Activated T-cell treated with anti-CD3 and anti-CD28 coated beads, Interleukin-2, amount 50 U/mL, for 72 hours (primary cell): Measurements from ENCODE around the gene HES5. TPM values are rescaled to one million over a fixed set of nuclear protein-coding genes. Genes with fewer than 3 reads are reported as not detected.

Experiments used
- ATAC-seq, 2 donors: fragments of 150-1000 bp; cut with Tn5 transposase; replicated peaks in 1 of 2; 2 replicates each; pipeline ENCODE4 v1.10.0; 2021; ENCODE audit warnings: moderate library complexity in 2 of 2, mild to moderate bottlenecking in 1 of 2
- DNase-seq, 2 donors: peaks; one replicate each; pipeline ENCODE4 v3.0.0; 2021 to 2022; ENCODE audit warnings: mixed read lengths in 1 of 2
- H3K27ac Mint-ChIP-seq: one replicate; pipeline ENCODE4 v1.8.0; 2022; ENCODE audit warnings: mild to moderate bottlenecking, moderate library complexity, mixed read lengths
- H3K27me3 Mint-ChIP-seq: one replicate; pipeline ENCODE4 v1.8.0; 2022; ENCODE audit warnings: low read depth, mixed read lengths
- H3K36me3 Mint-ChIP-seq, 2 donors: one replicate each; pipeline ENCODE4 v1.8.0; 2022; ENCODE audit warnings: mixed read lengths in 2 of 2, mild to moderate bottlenecking in 1 of 2; ENCODE audit not compliant: insufficient read depth in 2 of 2
- H3K4me1 Mint-ChIP-seq: one replicate; pipeline ENCODE4 v1.8.0; 2022; ENCODE audit warnings: low read depth, mixed read lengths
- H3K4me3 Mint-ChIP-seq, 2 donors: one replicate each; pipeline ENCODE4 v1.8.0; 2022; ENCODE audit warnings: mild to moderate bottlenecking in 2 of 2, mixed read lengths in 2 of 2, moderate library complexity in 2 of 2
- H3K9me3 Mint-ChIP-seq, 2 donors: one replicate each; pipeline ENCODE4 v1.8.0; 2022; ENCODE audit warnings: mixed read lengths in 2 of 2
- total RNA-seq, 2 donors: library from RNA; stranded (reverse); gene quantifications; one replicate each; pipeline ENCODE4 v1.2.3, GENCODE V29; 2022

HES5 gene
- total RNA-seq, 2 donors from 2014 or later, result 0.49 TPM; not detected in 1

DNA sequence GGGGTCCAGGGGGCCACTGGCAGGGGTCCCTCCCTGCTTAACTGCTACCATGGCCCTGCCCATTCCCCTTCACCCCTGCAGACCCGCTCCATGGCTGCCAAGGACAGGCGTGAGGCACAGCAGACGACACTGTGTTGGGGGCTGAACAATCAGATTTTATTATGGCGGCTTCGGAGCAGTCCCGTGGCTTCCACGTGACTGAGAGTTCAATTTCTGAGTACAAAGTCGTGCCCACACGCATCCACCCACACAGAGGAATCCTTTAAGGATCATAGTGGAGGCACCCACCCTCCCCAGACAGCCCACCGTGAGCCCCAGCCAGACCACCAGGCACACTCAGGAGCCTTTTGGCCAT is 1.5 kb downstream of the HES5 start:
- H3K4me3 Mint-ChIP-seq, result peak overlapping the region; percentile 84 to 89
- no peak for ATAC-seq
- DNase-seq, result no peak
- no peaks in the 10 kb centered on the region for H3K27me3 Mint-ChIP-seq
- H3K9me3 Mint-ChIP-seq, result no peaks in the 10 kb centered on the region
- H3K4me1 Mint-ChIP-seq, result peaks cover 33% of the 10 kb centered on the region
- no peak overlapping the region for H3K27ac Mint-ChIP-seq
- H3K36me3 Mint-ChIP-seq, result no peaks in the 10 kb centered on the region

DNA sequence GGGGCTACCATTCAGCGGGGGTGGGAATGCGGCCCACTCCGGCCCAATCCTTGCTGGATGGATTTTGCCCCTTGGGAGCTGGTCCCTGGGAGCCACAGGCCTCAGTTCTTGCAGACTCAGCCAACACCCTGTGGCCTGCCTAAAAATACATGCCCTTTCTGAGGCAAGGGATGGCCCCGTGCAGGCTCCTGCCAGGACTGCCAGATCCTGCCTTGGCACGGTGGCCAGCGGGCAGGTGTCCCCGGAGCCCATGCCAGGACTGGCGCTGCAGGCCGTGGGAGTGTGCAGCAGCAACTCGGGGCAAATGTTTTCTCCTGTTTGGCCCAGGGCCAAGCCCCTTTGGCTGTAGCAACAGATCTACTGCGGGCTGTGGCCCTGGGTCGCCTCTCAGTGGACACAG is 2.0 kb downstream of the HES5 start:
- no peak for DNase-seq
- Mint-ChIP-seq H3K4me3 (no peak overlapping the region), H3K9me3 (no peaks in the 10 kb centered on the region), H3K27ac (no peak overlapping the region), H3K36me3 (no peaks in the 10 kb centered on the region), H3K4me1 (peaks cover 39% of the 10 kb centered on the region), H3K27me3 (no peaks in the 10 kb centered on the region)
- no peak for ATAC-seq

DNA sequence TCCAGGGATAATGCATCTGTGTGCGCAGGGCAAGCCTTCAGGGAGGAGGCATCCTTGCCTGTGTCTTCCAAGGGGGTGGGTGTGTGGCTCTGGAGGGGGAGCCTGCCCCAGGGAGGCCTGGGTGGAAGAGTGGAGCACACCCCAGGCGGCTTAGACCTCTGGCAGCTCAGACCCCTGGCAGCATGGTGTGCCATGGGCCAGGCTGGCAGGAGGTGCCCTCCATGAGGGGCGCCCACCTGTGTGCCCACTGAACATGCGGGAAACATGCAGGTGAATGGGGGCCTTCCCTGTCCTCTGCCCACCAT is 2.6 kb downstream of the HES5 start:
- Mint-ChIP-seq H3K27ac (no peak overlapping the region), H3K27me3 (no peaks in the 10 kb centered on the region), H3K9me3 (no peaks in the 10 kb centered on the region), H3K4me1 (peaks cover 44% of the 10 kb centered on the region), H3K4me3 (peak overlapping the region in 1 of 2 donors; percentile 64), H3K36me3 (peaks cover 0 to 3% of the 10 kb centered on the region in 2 donors)
- no peak for ATAC-seq
- DNase-seq, result no peak

DNA sequence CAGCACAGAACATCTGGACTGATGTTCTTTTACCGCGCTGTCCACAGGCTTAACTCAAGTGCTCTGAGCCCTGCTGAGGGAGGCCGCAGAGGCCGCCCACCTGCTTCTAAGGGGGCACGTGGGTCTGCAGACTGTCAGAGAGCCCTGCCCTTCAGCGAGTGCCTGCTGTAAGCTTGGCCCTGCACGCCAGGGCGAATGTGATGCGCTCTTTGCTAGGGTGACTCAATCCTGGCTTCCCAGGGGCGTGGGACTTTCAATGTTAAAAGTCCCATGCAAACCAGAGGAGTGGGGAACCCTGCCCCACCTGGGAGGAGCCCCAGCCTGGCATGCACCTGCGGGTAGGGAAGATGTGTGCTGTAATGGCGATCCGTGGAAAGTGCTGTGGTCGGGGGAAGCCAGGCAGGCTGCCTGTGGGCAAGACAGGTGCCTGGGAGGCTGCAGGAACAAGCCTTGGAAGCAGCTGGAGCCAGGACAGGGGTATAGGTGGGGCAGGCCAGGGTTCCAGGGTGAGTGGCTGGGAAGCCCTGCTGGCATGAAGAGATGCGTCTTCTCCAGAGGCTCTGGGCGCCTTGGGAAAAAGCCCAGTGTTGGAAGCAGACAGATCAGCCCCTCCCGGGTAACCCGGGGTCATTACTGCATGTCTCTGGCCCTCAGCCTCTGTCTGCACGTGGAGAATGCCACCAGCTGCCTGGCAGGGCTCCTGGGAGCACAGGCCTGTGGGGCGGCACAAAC is 3.1 kb downstream of the HES5 start:
- Mint-ChIP-seq H3K27me3 (no peaks in the 10 kb centered on the region), H3K4me3 (peak overlapping the region; percentile 43 to 64), H3K27ac (no peak overlapping the region), H3K9me3 (no peaks in the 10 kb centered on the region), H3K36me3 (peaks cover 0 to 3% of the 10 kb centered on the region in 2 donors), H3K4me1 (peaks cover 49% of the 10 kb centered on the region)
- DNase-seq, result peak; percentile 78 to 87
- peak; percentile 61 to 64 for ATAC-seq

DNA sequence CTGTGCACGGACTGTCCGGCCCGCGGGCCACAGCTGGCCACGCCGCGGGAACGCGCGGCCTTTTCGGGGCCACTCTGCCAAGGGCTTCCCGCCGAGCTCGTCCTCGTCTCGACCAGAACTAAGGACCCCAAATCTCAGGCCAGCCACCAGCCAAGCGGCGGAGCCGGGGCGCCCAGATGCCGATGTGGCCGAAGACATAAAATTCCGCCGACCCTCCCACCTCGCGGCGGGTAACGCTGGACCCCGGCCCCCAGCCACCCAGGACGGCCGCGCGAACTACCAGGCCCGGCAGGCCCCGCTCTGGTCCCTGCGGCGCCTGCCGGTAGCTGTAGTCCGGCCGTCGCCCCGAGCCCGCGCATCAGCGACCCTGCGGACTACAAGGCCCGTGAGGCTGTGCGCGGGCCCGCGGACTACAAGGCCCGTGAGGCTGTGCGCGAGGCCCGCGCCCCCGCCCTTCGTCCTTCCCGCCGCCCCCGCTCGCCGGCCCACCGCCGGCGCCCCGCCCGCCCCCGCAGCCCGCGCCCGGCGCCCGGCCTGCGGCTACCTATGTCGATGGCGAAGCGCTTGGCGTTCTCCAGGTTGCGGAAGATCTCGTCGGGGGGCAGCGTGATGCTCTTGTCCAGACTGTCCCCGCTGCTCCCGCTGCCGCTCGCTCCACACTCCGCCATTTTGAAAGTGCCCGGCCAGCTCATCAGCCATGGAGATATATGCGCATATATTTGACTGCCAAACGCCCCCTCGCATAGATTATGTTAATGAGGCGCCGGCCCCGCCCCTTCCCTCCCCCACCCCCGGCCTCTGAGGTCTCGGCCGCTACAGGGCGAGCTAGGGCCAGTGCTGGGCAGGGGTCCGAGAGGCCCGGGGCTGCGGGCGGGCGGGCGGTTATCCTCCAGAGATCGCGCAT is 3.9 kb downstream of the HES5 start, which contains the start of gene PANK4:
TSS of gene PANK4 (minus strand) at position 677 of the 904 bp plus-strand sequence. CDS start at position 668, 9 bp downstream.
- peaks cover 49% of the 10 kb centered on the region for H3K4me1 Mint-ChIP-seq
- peaks cover 0 to 3% of the 10 kb centered on the region in 2 donors for H3K36me3 Mint-ChIP-seq
- H3K4me3 Mint-ChIP-seq, result peak within 1 kb of the TSS; percentile 81 to 94
- DNase-seq, result peak; percentile 91 to 93
- no peaks in the 10 kb centered on the region for H3K9me3 Mint-ChIP-seq
- H3K27me3 Mint-ChIP-seq, result no peaks in the 10 kb centered on the region
- peak within 1 kb of the TSS; percentile 85 for H3K27ac Mint-ChIP-seq
- ATAC-seq, result peak; percentile 84 to 85

DNA sequence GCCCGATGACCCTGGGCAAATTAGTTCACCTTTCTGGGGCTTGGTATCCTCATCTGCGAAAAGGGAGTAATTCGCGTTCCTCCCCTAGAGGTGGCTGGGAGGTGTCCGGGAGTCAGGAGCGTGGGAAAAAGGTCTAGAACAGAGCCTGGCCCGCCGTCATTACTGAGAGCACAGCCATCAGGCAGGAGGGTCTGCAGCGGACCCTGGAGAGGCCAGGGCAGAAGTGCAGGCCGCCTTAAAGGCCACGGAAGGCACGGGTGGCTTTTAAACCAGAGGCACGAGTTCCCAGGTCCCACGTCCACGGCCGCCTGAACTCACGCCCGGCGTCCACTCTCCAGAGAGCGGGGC is 4.5 kb downstream of the HES5 start:
- DNase-seq, result no peak

DNA sequence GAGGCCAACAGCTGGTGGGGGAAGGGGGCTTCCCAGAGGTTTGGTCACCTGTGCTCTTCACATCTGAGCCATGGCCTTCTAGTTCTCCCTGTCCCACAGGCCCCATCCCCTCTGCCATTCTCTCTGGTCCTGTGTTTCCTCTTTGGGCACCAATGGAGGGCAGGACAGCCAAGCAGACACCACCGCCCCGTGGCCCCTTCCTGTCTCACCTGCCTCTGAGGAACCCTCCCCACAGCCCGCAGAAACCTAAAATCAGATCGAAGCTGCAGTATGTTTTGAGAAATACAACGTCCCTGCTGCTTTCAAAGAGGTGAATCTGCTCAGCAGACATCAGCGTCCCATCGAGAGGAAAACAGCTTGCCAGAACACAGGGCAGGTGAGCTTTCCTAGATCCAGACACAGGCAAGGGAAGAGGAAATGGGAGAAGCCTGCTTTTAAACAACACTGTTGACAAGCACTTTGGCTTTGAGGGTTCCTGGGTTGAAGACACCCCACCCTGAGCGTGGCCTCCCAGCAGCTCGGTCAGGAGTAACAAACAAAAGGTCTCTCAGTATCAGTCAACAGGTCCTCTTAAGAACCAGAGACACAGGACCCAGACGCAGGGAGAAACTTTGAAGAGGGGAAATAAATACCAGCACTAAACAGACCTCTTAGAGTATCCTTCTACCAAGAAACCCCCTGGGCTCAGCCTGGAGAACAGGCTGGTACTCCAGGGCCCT is 6.0 kb downstream of the HES5 start:
- Mint-ChIP-seq H3K4me1 (peaks cover 49% of the 10 kb centered on the region), H3K4me3 (peak overlapping the region; percentile 81 to 94), H3K27me3 (no peaks in the 10 kb centered on the region), H3K27ac (peak overlapping the region; percentile 74), H3K36me3 (peaks cover 1 to 7% of the 10 kb centered on the region in 2 donors), H3K9me3 (no peaks in the 10 kb centered on the region)
- ATAC-seq, result peak; percentile 15 to 20
- peak; percentile 72 to 75 for DNase-seq

More for the DNA sequence above, 4.5 kb downstream of the HES5 start:
- H3K9me3 Mint-ChIP-seq, result no peaks in the 10 kb centered on the region
- ATAC-seq, result no peak
- peaks cover 49% of the 10 kb centered on the region for H3K4me1 Mint-ChIP-seq
- peak overlapping the region; percentile 81 to 94 for H3K4me3 Mint-ChIP-seq
- H3K27ac Mint-ChIP-seq, result peak overlapping the region; percentile 74
- H3K27me3 Mint-ChIP-seq, result no peaks in the 10 kb centered on the region
- H3K36me3 Mint-ChIP-seq, result peaks cover 0 to 6% of the 10 kb centered on the region in 2 donors

DNA sequence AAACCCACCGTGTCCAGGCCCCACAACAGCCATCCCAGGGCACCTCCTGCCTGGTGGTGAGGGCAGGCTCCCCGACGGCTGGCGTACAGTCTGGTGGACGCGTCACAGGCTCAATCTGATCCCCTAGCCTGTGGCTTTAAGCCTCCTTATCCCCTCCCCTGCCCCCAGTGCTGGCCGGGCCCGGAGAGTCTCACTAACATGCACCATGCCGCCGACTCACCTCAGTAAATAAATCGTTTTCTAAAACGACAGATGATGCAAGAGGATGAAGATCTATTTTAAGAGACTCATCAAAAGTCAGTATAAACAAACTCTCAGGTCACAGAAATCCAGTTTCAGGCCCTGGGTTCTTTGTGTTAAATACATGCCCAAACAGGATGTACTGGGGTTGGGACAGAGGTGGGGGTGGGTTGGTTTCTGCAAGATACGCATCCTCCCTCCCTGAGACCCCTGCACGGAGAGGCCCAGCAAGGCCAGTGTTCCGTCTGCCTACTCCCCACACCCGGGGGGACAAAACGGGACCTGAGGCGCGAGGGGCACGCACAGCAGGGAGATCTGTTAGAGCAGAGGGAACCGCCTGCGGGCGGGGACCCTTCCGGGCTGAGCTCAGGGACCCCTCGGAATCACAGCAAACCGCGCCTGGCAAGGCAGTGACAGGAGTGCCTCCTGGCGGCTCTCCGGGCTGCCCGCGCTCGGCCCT is 6.7 kb downstream of the HES5 start:
- DNase-seq, result peak; percentile 34 to 46
- H3K27ac Mint-ChIP-seq, result peak overlapping the region; percentile 92
- ATAC-seq, result peak; percentile 3 to 6
- H3K36me3 Mint-ChIP-seq, result peaks cover 4 to 7% of the 10 kb centered on the region in 2 donors
- H3K9me3 Mint-ChIP-seq, result no peaks in the 10 kb centered on the region
- peaks cover 43% of the 10 kb centered on the region for H3K4me1 Mint-ChIP-seq
- H3K27me3 Mint-ChIP-seq, result no peaks in the 10 kb centered on the region
- H3K4me3 Mint-ChIP-seq, result peak overlapping the region; percentile 81 to 94

DNA sequence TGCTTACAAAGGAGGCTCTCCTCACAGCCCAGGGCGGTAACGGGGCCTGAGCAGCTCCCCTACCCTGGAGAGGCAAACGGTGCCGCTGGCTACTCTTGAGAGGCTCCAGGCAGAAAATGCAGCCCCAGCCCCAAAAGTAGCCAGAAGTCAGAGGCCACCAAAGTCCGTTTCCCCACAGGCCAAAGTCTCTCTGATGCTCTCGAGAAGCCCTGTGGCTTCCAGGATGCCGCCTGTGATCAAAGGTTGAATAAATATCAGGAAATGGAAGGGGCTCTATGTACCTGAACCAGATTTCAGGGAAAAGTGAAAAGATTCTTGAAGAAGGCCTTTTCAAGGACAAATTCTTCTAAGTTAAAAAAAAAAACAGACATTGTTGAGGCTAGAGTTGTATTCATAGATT is 7.8 kb downstream of the HES5 start:
- no peaks in the 10 kb centered on the region for H3K9me3 Mint-ChIP-seq
- H3K36me3 Mint-ChIP-seq, result peaks cover 4 to 7% of the 10 kb centered on the region in 2 donors
- H3K27ac Mint-ChIP-seq, result peak overlapping the region; percentile 92
- H3K4me3 Mint-ChIP-seq, result peak overlapping the region; percentile 81 to 94
- no peaks in the 10 kb centered on the region for H3K27me3 Mint-ChIP-seq
- peaks cover 39% of the 10 kb centered on the region for H3K4me1 Mint-ChIP-seq
- ATAC-seq (no peak), DNase-seq (no peak)

DNA sequence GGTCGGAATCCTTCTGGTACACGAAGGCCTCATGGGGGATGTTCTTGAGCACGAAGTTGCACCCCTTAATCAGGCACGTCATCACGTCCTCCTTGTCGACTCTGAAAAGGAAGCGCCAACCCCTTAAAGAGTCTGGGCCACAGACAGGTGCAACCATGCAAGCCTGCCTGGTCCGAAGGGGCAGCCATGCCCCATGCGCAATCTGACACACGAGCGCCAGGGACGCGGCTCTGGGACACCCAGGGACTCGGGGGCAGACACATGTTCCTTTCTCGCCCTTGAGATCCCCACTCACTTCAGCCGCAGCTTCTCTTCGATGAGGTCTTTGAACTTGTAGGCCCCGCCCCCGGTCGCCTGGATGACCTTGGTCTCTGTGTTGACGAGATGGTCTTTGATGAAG is 9.3 kb downstream of the HES5 start:
- no peak overlapping the region for H3K4me3 Mint-ChIP-seq
- no peak overlapping the region for H3K27ac Mint-ChIP-seq
- no peaks in the 10 kb centered on the region for H3K27me3 Mint-ChIP-seq
- H3K36me3 Mint-ChIP-seq, result peaks cover 4 to 7% of the 10 kb centered on the region in 2 donors
- no peaks in the 10 kb centered on the region for H3K9me3 Mint-ChIP-seq
- H3K4me1 Mint-ChIP-seq, result peaks cover 34% of the 10 kb centered on the region
- ATAC-seq (no peak), DNase-seq (no peak)

DNA sequence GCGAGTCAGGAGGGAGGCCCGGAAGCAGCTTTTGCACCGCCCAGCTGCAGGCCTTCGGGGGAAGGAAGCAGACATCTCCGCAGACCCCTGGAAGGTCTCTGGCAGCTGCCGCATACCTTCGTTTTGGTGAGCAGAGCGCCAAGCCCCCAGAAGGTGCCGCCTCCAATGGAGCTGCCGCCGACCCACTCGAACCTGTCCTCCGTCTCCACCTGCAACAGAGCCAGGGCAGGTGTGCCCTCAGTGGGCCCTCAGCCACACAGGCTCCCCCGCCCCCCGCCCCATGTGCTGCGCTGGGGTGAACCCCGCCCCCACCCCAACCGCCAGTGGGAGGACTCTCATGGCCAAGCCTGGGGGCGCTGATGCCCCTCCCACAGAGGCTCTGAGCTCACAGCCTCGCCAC is 9.9 kb downstream of the HES5 start:
- Mint-ChIP-seq H3K4me1 (peaks cover 32% of the 10 kb centered on the region), H3K27me3 (no peaks in the 10 kb centered on the region), H3K27ac (no peak overlapping the region), H3K36me3 (peaks cover 4 to 7% of the 10 kb centered on the region in 2 donors), H3K9me3 (no peaks in the 10 kb centered on the region), H3K4me3 (no peak overlapping the region)
- DNase-seq (no peak), ATAC-seq (no peak)

DNA sequence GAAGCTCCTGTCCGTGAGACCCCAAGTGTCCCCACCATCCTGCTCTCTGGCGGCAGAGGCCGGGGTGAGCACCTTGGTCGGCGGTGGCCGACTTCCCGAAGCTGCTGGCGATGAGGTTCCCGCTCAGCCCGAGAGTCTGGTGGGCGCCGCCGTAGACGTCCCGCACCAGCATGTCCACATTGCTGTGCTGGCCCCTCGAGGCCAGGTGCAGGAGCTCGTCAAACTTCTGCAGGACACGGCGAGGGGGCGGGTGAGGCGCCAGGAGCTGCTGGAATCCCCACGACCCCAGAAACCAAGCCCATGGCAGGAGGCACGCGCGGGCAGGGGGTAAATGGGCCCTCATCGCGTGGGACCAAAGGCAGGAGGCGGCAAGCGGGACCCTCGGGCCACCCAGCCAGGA is 10.3 kb downstream of the HES5 start:
- DNase-seq, result no peak
- H3K4me1 Mint-ChIP-seq, result peaks cover 28% of the 10 kb centered on the region
- no peaks in the 10 kb centered on the region for H3K9me3 Mint-ChIP-seq
- H3K27ac Mint-ChIP-seq, result no peak overlapping the region
- no peaks in the 10 kb centered on the region for H3K27me3 Mint-ChIP-seq
- no peak overlapping the region for H3K4me3 Mint-ChIP-seq
- peaks cover 4 to 7% of the 10 kb centered on the region in 2 donors for H3K36me3 Mint-ChIP-seq
- ATAC-seq, result no peak
